SH-SY5Y (cell line): Measurements from ENCODE around the gene PFDN5.

ENCODE experiments used
- GATA2 ChIP-seq: IDR thresholded peaks from 2 replicates; pipeline ENCODE4 v1.6.1; 2011; ENCODE audit warnings: mild to moderate bottlenecking, low read depth, low read length
- GATA3 ChIP-seq: IDR thresholded peaks from 2 replicates; pipeline ENCODE4 v1.6.1; 2011; ENCODE audit warnings: low read depth, mild to moderate bottlenecking, low read length, moderate library complexity

Gene PFDN5

GRCh38 chr12:53295070-53295890, at the start of gene PFDN5:
Gene PFDN5 (plus strand): TSS chr12:53295542. CDS start chr12:53295568, 26 bp downstream.
- no peak for TF ChIP-seq GATA2
- TF ChIP-seq GATA3, result no peak

GRCh38 chr12:53251477-53252348, 43.6 kb upstream of the PFDN5 start:
- no peak for TF ChIP-seq GATA2
- TF ChIP-seq GATA3, result no peak

GRCh38 chr12:53252349-53252916, 42.9 kb upstream of the PFDN5 start:
- no peak for TF ChIP-seq GATA3
- TF ChIP-seq GATA2, result no peak

GRCh38 chr12:53253298-53253697, 42.0 kb upstream of the PFDN5 start:
- no peak for TF ChIP-seq GATA2
- TF ChIP-seq GATA3, result no peak

GRCh38 chr12:53254816-53255545, 40.4 kb upstream of the PFDN5 start:
- no peak for TF ChIP-seq GATA2
- TF ChIP-seq GATA3, result no peak

GRCh38 chr12:53255996-53256395, 39.3 kb upstream of the PFDN5 start:
- no peak for TF ChIP-seq GATA2
- no peak for TF ChIP-seq GATA3

- TF ChIP-seq GATA2 (no peak), GATA3 (no peak)
These were observed 36.5 kb upstream of the PFDN5 start for GRCh38 chr12:53258541-53259539.

GRCh38 chr12:53259891-53260290, 35.5 kb upstream of the PFDN5 start:
- TF ChIP-seq GATA3, result no peak

- TF ChIP-seq GATA2 (no peak), GATA3 (no peak)
These were observed 29.6 kb upstream of the PFDN5 start for GRCh38 chr12:53265783-53266182.

GRCh38 chr12:53267306-53267998, 27.9 kb upstream of the PFDN5 start:
- no peak for TF ChIP-seq GATA2
- TF ChIP-seq GATA3, result no peak

- TF ChIP-seq GATA3, result no peak
- no peak for TF ChIP-seq GATA2
These were observed 27.2 kb upstream of the PFDN5 start, which contains the start of gene ESPL1 for GRCh38 chr12:53267999-53268629. Gene ESPL1 (plus strand): TSS chr12:53268299. CDS start chr12:53268767, 468 bp downstream.
